IPS-20b (cell line): ENCODE measurements around the gene NDUFS8.

Source experiments
- H3K27ac ChIP-seq: one replicate; pipeline ENCODE4 v1.5.1; 2013; ENCODE audit warnings: low read length
- H3K27me3 ChIP-seq: 2 replicates; pipeline ENCODE4 v1.6.1; 2013; ENCODE audit warnings: mild to moderate bottlenecking, low read length, inconsistent platforms; ENCODE audit not compliant: insufficient read depth
- H3K36me3 ChIP-seq: 2 replicates; pipeline ENCODE4 v1.6.1; 2013; ENCODE audit warnings: low read depth, mild to moderate bottlenecking, inconsistent platforms, low read length, moderate library complexity; ENCODE audit not compliant: insufficient read depth
- H3K4me1 ChIP-seq: 2 replicates; pipeline ENCODE4 v1.6.1; 2013; ENCODE audit warnings: mild to moderate bottlenecking, control low read depth, inconsistent platforms, low read length, moderate library complexity; ENCODE audit not compliant: insufficient read depth
- H3K4me3 ChIP-seq: 2 replicates; pipeline ENCODE4 v1.5.1; 2013; ENCODE audit warnings: mild to moderate bottlenecking, low read length, inconsistent platforms
- H3K9ac ChIP-seq: 2 replicates; pipeline ENCODE4 v1.6.1; 2013; ENCODE audit warnings: low read depth, mild to moderate bottlenecking, inconsistent platforms, low read length, moderate library complexity
- H3K9me3 ChIP-seq: 2 replicates; pipeline ENCODE4 v1.6.1; 2013; ENCODE audit warnings: mild to moderate bottlenecking, low read depth, low read length, inconsistent platforms; ENCODE audit not compliant: insufficient read depth

NDUFS8 gene

GRCh38 chr11:68065841-68066240 lies 35.4 kb downstream of the NDUFS8 start:
- no peaks in the 10 kb centered on the region for H3K9me3 ChIP-seq
- H3K27me3 ChIP-seq = no peaks in the 10 kb centered on the region
- H3K4me3 ChIP-seq = no peak overlapping the region
- H3K27ac ChIP-seq = no peak overlapping the region
- H3K9ac ChIP-seq = no peak overlapping the region
- no peaks in the 10 kb centered on the region for H3K4me1 ChIP-seq
- H3K36me3 ChIP-seq = peaks cover 99% of the 10 kb centered on the region

GRCh38 chr11:68066742-68067141 lies 36.3 kb downstream of the NDUFS8 start:
- Histone ChIP-seq H3K27me3 (no peaks in the 10 kb centered on the region), H3K36me3 (peaks cover 100% of the 10 kb centered on the region), H3K9ac (no peak overlapping the region), H3K27ac (no peak overlapping the region), H3K4me1 (no peaks in the 10 kb centered on the region), H3K9me3 (no peaks in the 10 kb centered on the region), H3K4me3 (no peak overlapping the region)

GRCh38 chr11:68067991-68068390 lies 37.5 kb downstream of the NDUFS8 start:
- H3K9ac ChIP-seq = no peak overlapping the region
- no peak overlapping the region for H3K4me3 ChIP-seq
- H3K4me1 ChIP-seq = no peaks in the 10 kb centered on the region
- H3K27me3 ChIP-seq = no peaks in the 10 kb centered on the region
- H3K36me3 ChIP-seq = peaks cover 100% of the 10 kb centered on the region
- H3K27ac ChIP-seq = no peak overlapping the region
- no peaks in the 10 kb centered on the region for H3K9me3 ChIP-seq

GRCh38 chr11:68071281-68072048 lies 41.0 kb downstream of the NDUFS8 start:
- peaks cover 98% of the 10 kb centered on the region for H3K36me3 ChIP-seq

GRCh38 chr11:68074584-68075352 lies 44.3 kb downstream of the NDUFS8 start:
- H3K9ac ChIP-seq = no peak overlapping the region
- no peaks in the 10 kb centered on the region for H3K27me3 ChIP-seq
- no peaks in the 10 kb centered on the region for H3K9me3 ChIP-seq
- peaks cover 76% of the 10 kb centered on the region for H3K36me3 ChIP-seq
- no peaks in the 10 kb centered on the region for H3K4me1 ChIP-seq
- H3K4me3 ChIP-seq = no peak overlapping the region
- no peak overlapping the region for H3K27ac ChIP-seq

More at GRCh38 chr11:68071281-68072048, 41.0 kb downstream of the NDUFS8 start:
- no peaks in the 10 kb centered on the region for H3K27me3 ChIP-seq
- H3K9ac ChIP-seq = no peak overlapping the region
- no peaks in the 10 kb centered on the region for H3K4me1 ChIP-seq
- H3K27ac ChIP-seq = no peak overlapping the region
- no peak overlapping the region for H3K4me3 ChIP-seq
- H3K9me3 ChIP-seq = no peaks in the 10 kb centered on the region

GRCh38 chr11:68076371-68077042 lies 46.0 kb downstream of the NDUFS8 start:
- no peaks in the 10 kb centered on the region for H3K27me3 ChIP-seq
- no peaks in the 10 kb centered on the region for H3K9me3 ChIP-seq
- peaks cover 75% of the 10 kb centered on the region for H3K36me3 ChIP-seq
- no peak overlapping the region for H3K9ac ChIP-seq
- H3K4me3 ChIP-seq = no peak overlapping the region
- no peak overlapping the region for H3K27ac ChIP-seq
- H3K4me1 ChIP-seq = no peaks in the 10 kb centered on the region

GRCh38 chr11:68077617-68078582 lies 47.4 kb downstream of the NDUFS8 start:
- Histone ChIP-seq H3K27ac (no peak overlapping the region), H3K4me3 (no peak overlapping the region), H3K27me3 (no peaks in the 10 kb centered on the region), H3K4me1 (no peaks in the 10 kb centered on the region), H3K9me3 (no peaks in the 10 kb centered on the region), H3K9ac (no peak overlapping the region), H3K36me3 (peaks cover 71% of the 10 kb centered on the region)

- Histone ChIP-seq H3K27me3 (no peaks in the 10 kb centered on the region), H3K4me1 (no peaks in the 10 kb centered on the region), H3K9me3 (no peaks in the 10 kb centered on the region), H3K36me3 (peaks cover 43% of the 10 kb centered on the region), H3K4me3 (no peak overlapping the region), H3K9ac (no peak overlapping the region), H3K27ac (no peak overlapping the region)
These were observed 50.4 kb downstream of the NDUFS8 start for GRCh38 chr11:68080860-68081259.

- Histone ChIP-seq H3K4me1 (no peaks in the 10 kb centered on the region), H3K9me3 (no peaks in the 10 kb centered on the region), H3K27me3 (no peaks in the 10 kb centered on the region), H3K9ac (no peak overlapping the region), H3K36me3 (peaks cover 35% of the 10 kb centered on the region), H3K4me3 (no peak overlapping the region), H3K27ac (no peak overlapping the region)
These were observed 51.2 kb downstream of the NDUFS8 start for GRCh38 chr11:68081691-68082090.

GRCh38 chr11:68082481-68082880 lies 52.0 kb downstream of the NDUFS8 start:
- peaks cover 33% of the 10 kb centered on the region for H3K36me3 ChIP-seq
- no peak overlapping the region for H3K9ac ChIP-seq
- H3K9me3 ChIP-seq = no peaks in the 10 kb centered on the region
- H3K4me1 ChIP-seq = no peaks in the 10 kb centered on the region
- H3K27ac ChIP-seq = no peak overlapping the region
- no peaks in the 10 kb centered on the region for H3K27me3 ChIP-seq
- H3K4me3 ChIP-seq = no peak overlapping the region

GRCh38 chr11:68083517-68083916 lies 53.0 kb downstream of the NDUFS8 start:
- Histone ChIP-seq H3K36me3 (peaks cover 31% of the 10 kb centered on the region), H3K9me3 (no peaks in the 10 kb centered on the region), H3K4me3 (no peak overlapping the region), H3K27me3 (no peaks in the 10 kb centered on the region), H3K9ac (no peak overlapping the region), H3K4me1 (no peaks in the 10 kb centered on the region), H3K27ac (no peak overlapping the region)
